Pancreas (tissue), 10 donors: ENCODE results near the gene STPG1. TPM values are rescaled to one million over a fixed set of nuclear protein-coding genes. Genes with fewer than 3 reads are reported as not detected.

Experiments used
- ATAC-seq, 4 donors: fragments of 200-7000 bp; cut with Tn5 transposase; one replicate each; pipeline versions ENCODE4 v1.8.0 to v1.9.1; 2020; ENCODE audit warnings: mild to moderate bottlenecking in 4 of 4, moderate library complexity in 4 of 4
- DNase-seq, 6 donors: peaks; one replicate each; pipeline ENCODE4 v3.0.0-alpha.2; 2020
- FAIRE-seq: peaks from 2 replicates; lab custom pipeline; 2012; peaks lifted over from hg19 to GRCh38; lab: Jason Lieb, UNC
- H3K27ac ChIP-seq, 4 donors: fragments of 200-600 bp; sonication (generic); 1 replicate in 3 of 4; 2 replicates in 1 of 4; pipeline versions ENCODE4 v1.5.0 to v1.8.0; 2020
- H3K27me3 ChIP-seq, 4 donors: fragments of 200-600 bp; one replicate each; pipeline ENCODE4 v1.8.0; 2021
- H3K36me3 ChIP-seq, 3 donors: fragments of 200-600 bp; sonication (generic) in 1 of 3; one replicate each; pipeline versions ENCODE4 v1.5.0 to v1.8.0; 2020 to 2021
- H3K4me1 ChIP-seq, 3 donors: fragments of 200-600 bp; one replicate each; pipeline ENCODE4 v1.8.0; 2021
- H3K4me3 ChIP-seq, 4 donors: fragments of 200-600 bp; sonication (generic) in 2 of 4; one replicate each; pipeline versions ENCODE4 v1.5.0 to v1.8.0; 2020 to 2021
- H3K9me3 ChIP-seq, 4 donors: fragments of 200-600 bp; one replicate each; pipeline ENCODE4 v1.8.0; 2021
- CTCF ChIP-seq, 4 donors: fragments of 200-600 bp; sonication (generic) in 3 of 4; IDR thresholded peaks; one replicate each; pipeline versions ENCODE4 v1.5.0 to v1.8.0; 2021; ENCODE audit warnings: antibody characterized with exemption in 4 of 4
- WGBS, 2 donors: extraction: QIAGEN DNeasy Blood & Tissue Kit; methylation state at CpG; one replicate each; pipeline ENCODE4 v1.1.7; 2013; 5-methylcytosine and 5-hydroxymethylcytosine counted together
- intact Hi-C, 3 donors: fragments of 100-400 bp; cut with DNase I; formaldehyde crosslinking; loops; one replicate each; pipeline versions ENCODE4 v1.11.1 to v1.14.2; 2022
- polyA plus RNA-seq, 2 donors: library from polyadenylated mRNA; stranded (reverse); fragments of 200-250 nt; gene quantifications; one replicate each; pipeline ENCODE4 v1.2.3, GENCODE V29; 2013
- total RNA-seq, 6 donors: library from RNA; stranded (reverse); fragmentation: NEBNext Ultra II Directional in 4 of 6; extraction: Animal tissue kit (Norgen Biotek cat#: 25700) in 4 of 6; gene quantifications; one replicate each; pipeline versions ENCODE4 v1.2.1 to v1.2.4, GENCODE V29; 2021 to 2023
- donor health status: healthy with polysubstance abuse.
- donor health status: DM: no; HTN: no; CAD: no; lungs with moderate emphysema.
- donor health status: DM: no; HTN: no; CAD: no.
- donor health status: control.
- donor health status: control.
- donor health status: Bipolar disorder and iron deficiency.
- donor health status: DM: yes; HTN: yes; CAD: no.
- donor health status: DM: no; HTN: no; CAD: no.
- donor health status: DM: no; HTN: no; CAD: no.
- donor health status: DM: yes; HTN: yes; CAD: no.

Gene STPG1
- total and polyA plus RNA-seq, 8 donors = 2.7 to 6.3 (median 3.5) TPM

DNA sequence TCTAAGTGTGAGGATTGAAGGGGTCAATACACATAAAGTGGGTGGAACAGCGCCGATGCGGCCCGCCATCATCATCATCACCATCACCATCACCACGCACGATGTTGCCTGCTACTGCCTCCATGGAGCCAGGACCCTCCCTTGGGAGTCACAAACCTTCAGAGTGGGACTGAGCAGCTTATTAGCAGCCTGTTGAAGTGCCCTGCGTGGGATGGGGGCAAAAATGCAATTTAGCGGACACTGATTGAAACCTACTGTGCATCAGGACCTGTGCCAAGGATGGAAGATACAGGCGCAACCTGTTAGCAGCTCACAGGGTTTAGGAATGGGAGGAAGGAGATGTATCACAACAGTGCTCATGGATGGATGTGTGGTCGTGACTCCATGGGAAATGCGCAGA lies 26.7 kb downstream of the STPG1 start:
- H3K9me3 ChIP-seq = no peaks in the 10 kb centered on the region

DNA sequence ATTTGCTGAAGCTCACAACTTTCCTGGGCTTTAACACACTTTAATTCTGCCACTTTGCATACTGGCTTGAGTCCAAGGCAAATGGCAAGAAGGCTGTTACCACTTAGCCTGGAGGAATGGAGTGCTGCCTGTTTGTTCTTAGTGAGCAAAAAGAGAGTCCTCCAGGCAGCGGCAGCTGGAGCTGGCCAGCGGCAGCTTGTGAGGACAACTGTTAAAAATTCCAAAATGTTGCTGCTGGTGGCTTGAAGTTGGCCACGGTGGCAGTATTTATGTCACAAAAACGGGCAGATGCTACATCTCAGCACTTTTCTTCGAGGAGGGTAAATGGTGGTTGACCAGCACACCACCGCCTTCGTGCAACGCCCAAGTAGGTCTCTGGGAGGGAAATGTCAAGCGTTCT lies 27.3 kb downstream of the STPG1 start:
- Histone ChIP-seq H3K4me3 (no peak overlapping the region), H3K4me1 (no peaks in the 10 kb centered on the region), H3K9me3 (no peaks in the 10 kb centered on the region), H3K36me3 (peaks cover 0 to 2% (median 0%) of the 10 kb centered on the region in 3 donors), H3K27ac (no peak overlapping the region), H3K27me3 (no peaks in the 10 kb centered on the region)
- DNase-seq = no peak
- FAIRE-seq = no peak
- no peak for TF ChIP-seq CTCF (IDR thresholded peaks at IDR 0.05)
- no peak for ATAC-seq
- intact Hi-C loops = loop anchor here in 2 of 3 donors (10.0 kb wide), 2 partner anchors 171 to 321 kb away; no protein-coding TSS in a partner anchor
- 88 to 92% methylated on average over 9 of the region's 9 CpGs for WGBS, 2 donors

More for the DNA sequence above, 26.7 kb downstream of the STPG1 start:
- no peak overlapping the region for H3K4me3 ChIP-seq
- no peak for TF ChIP-seq CTCF (IDR thresholded peaks at IDR 0.05)
- H3K27me3 ChIP-seq = no peaks in the 10 kb centered on the region
- DNase-seq = no peak
- H3K4me1 ChIP-seq = peaks cover 0 to 3% (median 0%) of the 10 kb centered on the region in 3 donors
- intact Hi-C loops = loop anchor here in 2 of 3 donors (10.0 kb wide), 2 partner anchors 172 to 322 kb away; no protein-coding TSS in a partner anchor
- FAIRE-seq = no peak
- no peak for ATAC-seq
- no peak overlapping the region for H3K27ac ChIP-seq
- WGBS, 2 donors = 89 to 94% methylated on average over 11 of the region's 11 CpGs
- peaks cover 0 to 2% (median 0%) of the 10 kb centered on the region in 3 donors for H3K36me3 ChIP-seq

GRCh38 chr1:24385160-24385940 lies 28.2 kb downstream of the STPG1 start:
- no peak overlapping the region for H3K4me3 ChIP-seq
- ATAC-seq = no peak

GRCh38 chr1:24384251-24385090 lies 29.1 kb downstream of the STPG1 start:
- ATAC-seq (peak in 1 of 4 donors; percentile 65), FAIRE-seq (no peak), DNase-seq (no peak)
- no peaks in the 10 kb centered on the region for H3K9me3 ChIP-seq
- TF ChIP-seq CTCF (IDR thresholded peaks at IDR 0.05) = no peak
- no peak overlapping the region for H3K27ac ChIP-seq
- peaks cover 0 to 5% (median 2%) of the 10 kb centered on the region in 3 donors for H3K36me3 ChIP-seq
- H3K4me3 ChIP-seq = no peak overlapping the region
- intact Hi-C loops = loop anchor here in 2 of 3 donors (10.0 kb wide), 2 partner anchors 170 to 320 kb away; no protein-coding TSS in a partner anchor
- H3K4me1 ChIP-seq = no peaks in the 10 kb centered on the region
- 87 to 90% methylated on average over 13 of the region's 13 CpGs for WGBS, 2 donors
- H3K27me3 ChIP-seq = no peaks in the 10 kb centered on the region

More at GRCh38 chr1:24385160-24385940, 28.2 kb downstream of the STPG1 start:
- WGBS, 2 donors = 87 to 92% methylated on average over 12 of the region's 12 CpGs
- no peaks in the 10 kb centered on the region for H3K4me1 ChIP-seq
- H3K27me3 ChIP-seq = no peaks in the 10 kb centered on the region
- DNase-seq = no peak
- H3K27ac ChIP-seq = no peak overlapping the region
- H3K9me3 ChIP-seq = no peaks in the 10 kb centered on the region
- no peak for FAIRE-seq
- H3K36me3 ChIP-seq = peaks cover 0 to 2% (median 0%) of the 10 kb centered on the region in 3 donors
- intact Hi-C loops = loop anchor here in 2 of 3 donors (10.0 kb wide), 2 partner anchors 171 to 321 kb away; no protein-coding TSS in a partner anchor
- TF ChIP-seq CTCF (IDR thresholded peaks at IDR 0.05) = peak in 2 of 4 donors; percentile 11 to 16
